K562 (cell line): ENCODE results near the gene ZNF791. TPM values are rescaled to one million over a fixed set of nuclear protein-coding genes. Genes with fewer than 3 reads are reported as not detected.

Source experiments
- ATAC-seq: fragments of 200-7000 bp; cut with Tn5 transposase; 3 replicates; pipeline ENCODE4 v1.9.1; 2020; ENCODE audit warnings: moderate library complexity
- BruUV-seq: library from RNA; stranded (reverse); fragments of 400-500 nt; replicated peaks from 2 replicates; lab custom pipeline; 2021; lab: Mats Ljungman, UMichigan
- CTCF ChIA-PET: fragments of 300-600 bp; formaldehyde crosslinking; extraction: SDS; loops from one replicate; lab custom pipeline; 2021; ENCODE audit warnings: low intra/inter-chr PET ratio; lab: Yijun Ruan, JAX
- POLR2A ChIA-PET: fragments of 300-600, 350-650 bp; sonication (Branson Sonifier 250); formaldehyde crosslinking; extraction: SDS; loops from one replicate; lab custom pipeline; 2021; ENCODE audit warnings: antibody characterized with exemption, inconsistent platforms; lab: Yijun Ruan, JAX
- DNase-seq, 4 experiments: peaks; one replicate each; pipeline versions ENCODE4 v3.0.0 to v3.0.0-alpha.2; 2011 to 2018; ENCODE audit warnings: low spot score in 3 of 4, mixed read lengths in 3 of 4; ENCODE audit errors: extremely low read depth in 1 of 4
- FAIRE-seq: peaks from 2 replicates; lab custom pipeline; 2011; peaks lifted over from hg19 to GRCh38; lab: Jason Lieb, UNC
- H2AFZ ChIP-seq: 2 replicates; pipeline ENCODE4 v1.6.0; 2011; ENCODE audit warnings: low read depth, low read length, control low read depth, inconsistent platforms
- H3K27ac ChIP-seq: fragments of 200-600 bp; 3 replicates; pipeline ENCODE4 v1.8.0; 2011; ENCODE audit warnings: low read depth, mild to moderate bottlenecking, control low read depth, inconsistent platforms, low read length, moderate library complexity, mixed read lengths; ENCODE audit errors: extremely low read depth
- H3K27me3 ChIP-seq, 2 experiments: fragments of 300-600 bp in 1 of 2; 2 replicates in 1 of 2; 3 replicates in 1 of 2; pipeline versions ENCODE4 v1.6.0 to v1.8.0; 2011; ENCODE audit warnings: inconsistent platforms in 2 of 2, low read length in 2 of 2, mild to moderate bottlenecking in 1 of 2, mixed read lengths in 1 of 2, moderate library complexity in 1 of 2; ENCODE audit not compliant: control insufficient read depth in 2 of 2, insufficient read depth in 2 of 2
- H3K36me3 ChIP-seq: fragments of 300-600 bp; 3 replicates; pipeline ENCODE4 v1.8.0; 2011; ENCODE audit warnings: mild to moderate bottlenecking, low read length, inconsistent platforms; ENCODE audit not compliant: control insufficient read depth, insufficient read depth
- H3K4me1 ChIP-seq, 2 experiments: fragments of 200-600 bp in 1 of 2; replicated peaks in 1 of 2; 2 replicates in 1 of 2; 3 replicates in 1 of 2; pipeline versions ENCODE4 v1.5.1 to v1.8.0; 2011; ENCODE audit warnings: inconsistent platforms in 2 of 2, low read length in 2 of 2, mild to moderate bottlenecking in 1 of 2, mixed read lengths in 1 of 2, moderate library complexity in 1 of 2; ENCODE audit not compliant: control insufficient read depth in 2 of 2, insufficient read depth in 2 of 2
- H3K4me2 ChIP-seq: 2 replicates; pipeline ENCODE4 v1.6.1; 2011; ENCODE audit warnings: low read length, control low read depth, inconsistent platforms, mixed read lengths; ENCODE audit not compliant: insufficient read depth
- H3K4me3 ChIP-seq: fragments of 200-600 bp; sonication (generic), shearing (Covaris generic); 2 replicates; pipeline ENCODE4 v1.5.1; 2016; ENCODE audit warnings: control low read depth, inconsistent platforms
- H3K79me2 ChIP-seq: fragments of 200-600 bp; 3 replicates; pipeline ENCODE4 v1.8.0; 2011; ENCODE audit warnings: low read length, inconsistent platforms; ENCODE audit not compliant: control insufficient read depth, insufficient read depth
- H3K9ac ChIP-seq, 2 experiments: 2 replicates each; pipeline versions ENCODE4 v1.6.0 to v1.6.1; 2011; ENCODE audit warnings: low read depth in 2 of 2, low read length in 2 of 2, control low read depth in 1 of 2, inconsistent platforms in 1 of 2, mild to moderate bottlenecking in 1 of 2, mixed read lengths in 1 of 2; ENCODE audit not compliant: insufficient read depth in 1 of 2
- H3K9me1 ChIP-seq: one replicate; pipeline ENCODE4 v1.6.0; 2011; ENCODE audit warnings: inconsistent platforms, mild to moderate bottlenecking, low read length, moderate library complexity; ENCODE audit not compliant: control insufficient read depth, insufficient read depth
- H3K9me3 ChIP-seq: replicated peaks from 2 replicates; pipeline ENCODE4 v1.5.1; 2011; ENCODE audit warnings: low read depth, low read length, inconsistent platforms; ENCODE audit not compliant: control insufficient read depth, insufficient read depth
- H4K20me1 ChIP-seq: replicated peaks from 2 replicates; pipeline ENCODE4 v1.6.1; 2011; ENCODE audit warnings: low read length, inconsistent platforms, mixed read lengths; ENCODE audit not compliant: control insufficient read depth, insufficient read depth
- ARID1B ChIP-seq: fragments of 450-650 bp; IDR thresholded peaks from 2 replicates; pipeline ENCODE4 v1.6.1; 2016; ENCODE audit warnings: antibody characterized with exemption, mild to moderate bottlenecking, inconsistent platforms
- ASH1L ChIP-seq: fragments of 450-650 bp; IDR thresholded peaks from 2 replicates; pipeline ENCODE4 v1.6.1; 2018; ENCODE audit warnings: borderline replicate concordance, mild to moderate bottlenecking, low read depth; ENCODE audit not compliant: partially characterized antibody
- C11orf30 ChIP-seq: fragments of 450-650 bp; IDR thresholded peaks from 2 replicates; pipeline ENCODE4 v1.6.1; 2016; ENCODE audit warnings: low read depth, mild to moderate bottlenecking
- CBFA2T3 ChIP-seq: fragments of 450-650 bp; IDR thresholded peaks from 2 replicates; pipeline ENCODE4 v1.6.1; 2017
- ETV1 ChIP-seq: fragments of 450-650 bp; conservative IDR thresholded peaks from 2 replicates; pipeline ENCODE4 v1.6.1; 2016; ENCODE audit warnings: missing genetic modification characterization, control low read depth, low read depth, missing compliant biosample characterization
- FOXP1 ChIP-seq: sonication (generic); formaldehyde crosslinking; IDR thresholded peaks from 2 replicates; pipeline ENCODE4 v1.8.0; 2022; ENCODE audit warnings: mild to moderate bottlenecking, missing genetic modification reagents
- JUN ChIP-seq, 2 experiments: sonication (generic) in 1 of 2; formaldehyde crosslinking in 1 of 2; IDR thresholded peaks; 2 replicates each; pipeline versions ENCODE4 v1.6.1 to v1.8.0; 2012 to 2022; ENCODE audit warnings: borderline replicate concordance in 2 of 2, mild to moderate bottlenecking in 2 of 2, improper control_type of control experiment in 1 of 2, low read depth in 1 of 2, low read length in 1 of 2, missing genetic modification reagents in 1 of 2
- MAFF ChIP-seq: IDR thresholded peaks from 2 replicates; pipeline ENCODE4 v1.6.1; 2012; ENCODE audit warnings: low read length, improper control_type of control experiment
- MAFK ChIP-seq: IDR thresholded peaks from 2 replicates; pipeline ENCODE4 v1.6.1; 2011; ENCODE audit warnings: low read length, improper control_type of control experiment
- MAZ ChIP-seq, 2 experiments: fragments of 450-650 bp in 1 of 2; sonication (generic) in 1 of 2; formaldehyde crosslinking; IDR thresholded peaks in 1 of 2; conservative IDR thresholded peaks in 1 of 2; 2 replicates each; pipeline versions ENCODE4 v1.4.0 to v1.5.0; 2020; ENCODE audit warnings: mild to moderate bottlenecking in 1 of 2, missing genetic modification reagents in 1 of 2
- NFIX ChIP-seq: fragments of 250-450 bp; sonication (Bioruptor Pico); IDR thresholded peaks from 2 replicates; pipeline ENCODE4 v1.4.0; 2020; ENCODE audit warnings: low read depth, mild to moderate bottlenecking, moderate library complexity
- NR1H2 ChIP-seq: sonication (generic); formaldehyde crosslinking; IDR thresholded peaks from 2 replicates; pipeline ENCODE4 v1.4.0; 2020; ENCODE audit warnings: mild to moderate bottlenecking, missing genetic modification reagents
- PML ChIP-seq: IDR thresholded peaks from 2 replicates; pipeline ENCODE4 v1.6.1; 2012; ENCODE audit warnings: low read length, inconsistent platforms
- RBFOX2 ChIP-seq: fragments of 200-400 bp; formaldehyde crosslinking; IDR thresholded peaks from 2 replicates; pipeline ENCODE4 v1.6.1; 2017; ENCODE audit warnings: low read depth, mild to moderate bottlenecking, low read length, moderate library complexity
- SIX5 ChIP-seq, 2 experiments: IDR thresholded peaks; 2 replicates each; pipeline ENCODE4 v1.6.1; 2011; ENCODE audit warnings: low read length in 2 of 2, borderline replicate concordance in 1 of 2, low read depth in 1 of 2, mild to moderate bottlenecking in 1 of 2, moderate library complexity in 1 of 2; ENCODE audit not compliant: insufficient read depth in 1 of 2
- SMAD1 ChIP-seq: fragments of 150-350 bp; IDR thresholded peaks from 2 replicates; pipeline ENCODE4 v1.6.1; 2014; ENCODE audit warnings: low read length, low read depth; ENCODE audit not compliant: partially characterized antibody
- SRSF3 ChIP-seq: fragments of 200-400 bp; formaldehyde crosslinking; IDR thresholded peaks from 2 replicates; pipeline ENCODE4 v1.6.1; 2016; ENCODE audit warnings: mild to moderate bottlenecking, low read length, moderate library complexity; ENCODE audit not compliant: insufficient read depth
- TAF7 ChIP-seq: fragments of 450-650 bp; IDR thresholded peaks from 2 replicates; pipeline ENCODE4 v1.6.1; 2016; ENCODE audit warnings: missing genetic modification characterization, missing compliant biosample characterization
- ZC3H8 ChIP-seq: fragments of 450-650 bp; IDR thresholded peaks from 2 replicates; pipeline ENCODE4 v1.6.1; 2017
- ZNF124 ChIP-seq: sonication (generic); formaldehyde crosslinking; IDR thresholded peaks from 2 replicates; pipeline ENCODE4 v1.8.1; 2022; ENCODE audit warnings: missing genetic modification reagents
- ZNF316 ChIP-seq: fragments of 450-650 bp; IDR thresholded peaks from 2 replicates; pipeline ENCODE4 v1.6.1; 2016
- ZNF384 ChIP-seq: IDR thresholded peaks from 2 replicates; pipeline ENCODE4 v1.6.1; 2012; ENCODE audit warnings: low read depth, low read length, improper control_type of control experiment
- ZNF707 ChIP-seq: fragments of 250-450 bp; sonication (Bioruptor Pico); conservative IDR thresholded peaks from 2 replicates; pipeline ENCODE4 v1.8.0; 2022; ENCODE audit warnings: inconsistent platforms, mild to moderate bottlenecking, moderate library complexity
- ZNF717 ChIP-seq: fragments of 250-450 bp; sonication (Bioruptor Pico); IDR thresholded peaks from 2 replicates; pipeline ENCODE4 v1.5.0; 2021
- WGBS: fragments of 100-300 bp; shearing (Covaris generic); methylation state at CpG from one replicate; pipeline ENCODE4 v1.1.6; 2016; ENCODE audit warnings: low coverage, mixed read lengths; ENCODE audit not compliant: insufficient coverage; ENCODE audit errors: missing lambda C conversion rate; 5-methylcytosine and 5-hydroxymethylcytosine counted together
- in situ Hi-C: fragments of 300-500 bp; cut with MboI; formaldehyde crosslinking; loops from 4 replicates; pipeline ENCODE4 v1.15.0; 2018; ENCODE audit warnings: inconsistent platforms, mixed read lengths
- intact Hi-C: fragments of 100-400 bp; cut with micrococcal nuclease; formaldehyde crosslinking; loops from 2 replicates; pipeline ENCODE4 v1.14.2; 2022
- polyA plus RNA-seq, 8 experiments: library from polyadenylated mRNA; depleted of rRNA in 4 of 8; stranded (reverse) in 5 of 8; unstranded in 3 of 8; fragments of >200 nt; fragmentation: Nextera tagmentation in 2 of 8; fragmentation: Illumina TruSeq in 1 of 8; extraction: Ambion mirVana in 2 of 8; extraction: Trizol in 1 of 8; gene quantifications; 2 replicates each; pipeline versions ENCODE4 v1.2.1 to v1.2.3, GENCODE V29; 2011 to 2014; ENCODE audit warnings: inconsistent platforms in 1 of 8, missing spikeins in 1 of 8
- total RNA-seq, 7 experiments: library from RNA; depleted of rRNA in 6 of 7; stranded (reverse); fragments of >200 nt in 6 of 7; fragmentation: Illumina TruSeq in 2 of 7; extraction: Trizol in 2 of 7; gene quantifications; 2 replicates each; pipeline versions ENCODE4 v1.2.1 to v1.2.3, GENCODE V29; 2011 to 2021; ENCODE audit warnings: low replicate concordance in 1 of 7
- TF ChIP-seq, protein P1 (sequence below): fragments of 250-450 bp; sonication (Bioruptor Pico); IDR thresholded peaks from 2 replicates; pipeline ENCODE4 v1.4.0; 2020; ENCODE audit warnings: mild to moderate bottlenecking, moderate library complexity

ZNF791 gene
- total and polyA plus RNA-seq, 9 of the 15 experiments (the other 6 are each of a cell fraction or from before 2014, with no cell fraction given): 7.8 to 22.7 (median 13.1) TPM

DNA sequence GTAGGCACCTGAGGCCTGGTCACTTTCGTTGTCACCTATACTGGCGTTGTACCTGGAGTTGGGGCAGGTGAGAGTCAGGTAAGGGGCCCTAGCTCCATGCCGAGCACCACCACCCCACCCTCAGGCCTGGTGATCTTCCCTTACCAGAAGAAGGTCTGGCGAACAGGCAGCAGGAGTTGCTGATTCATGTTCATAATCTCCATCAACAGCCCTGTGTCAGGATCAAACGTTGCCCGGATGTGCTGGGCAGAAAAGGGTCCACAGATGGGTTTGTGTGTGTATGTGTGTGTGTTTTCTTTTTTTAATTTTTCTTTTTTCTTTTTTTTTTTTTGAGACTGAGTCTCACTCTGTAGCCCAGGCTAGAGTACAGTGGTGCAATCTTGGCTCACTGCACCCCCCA lies 41.5 kb downstream of the ZNF791 start:
- Histone ChIP-seq H3K4me1 (peaks cover 4 to 25% of the 10 kb centered on the region in 2 experiments; a peak in 4 of 5 replicates), H3K36me3 (peaks cover 14% of the 10 kb centered on the region; the same call in 2 of the 3 replicates), H3K9me1 (no peaks in the 10 kb centered on the region), H3K4me3 (no peak overlapping the region), H4K20me1 (no peaks in the 10 kb centered on the region), H3K27me3 (no peaks in the 10 kb centered on the region), H3K9ac (0 out of 4 replicates have a peak overlapping the region, but pooled peaks of 1 of the 2 experiments have one; percentile 8), H2AFZ (no peak overlapping the region), H3K9me3 (no peaks in the 10 kb centered on the region), H3K27ac (peak overlapping the region; percentile 33; the same call in 1 of the 3 replicates), H3K79me2 (no peaks in the 10 kb centered on the region), H3K4me2 (no peak overlapping the region)
- no TSS peak for BruUV-seq
- intact Hi-C loops: no loop called here
- 28% methylated on average over 6 of the region's 6 CpGs for WGBS
- ATAC-seq: no peak
- peak in 2 of 4 experiments; percentile 22 to 24 for DNase-seq
- ChIA-PET CTCF (no interaction called here), POLR2A (no interaction called here)
- FAIRE-seq: peak; percentile 81
- in situ Hi-C loops: no loop called here
- TF ChIP-seq MAFK (0 out of 2 replicates have a peak, but pooled peaks have one; percentile 4), RBFOX2 (no peak), FOXP1 (no peak), SMAD1 (no peak), C11orf30 (peak; percentile 75), ZNF384 (no peak), TAF7 (no peak), ZNF316 (peak; percentile 72), ETV1 (tag) (no peak), ASH1L (no peak), ZNF717 (CRISPR knock-in tag) (no peak), ZNF124 (CRISPR knock-in tag) (no peak), MAZ (CRISPR knock-in tag; conservative IDR thresholded peaks at IDR 0.05 in 1 of 2, IDR thresholded peaks at IDR 0.05 in 1 of 2) (no peak), ZC3H8 (no peak), SIX5 (IDR thresholded peaks at IDR 0.05; ENCODE audit: borderline replicate concordance in 1 of 2, insufficient read depth in 1 of 2, low read depth in 1 of 2, low read length in 2 of 2) (no peak), PML (no peak), SRSF3 (no peak), NFIX (CRISPR knock-in tag) (no peak), ZNF707 (CRISPR knock-in tag) (no peak), MAFF (peak; percentile 6; the same call in 1 of the 2 replicates), CBFA2T3 (peak; percentile 48; the same call in 1 of the 2 replicates), JUN (IDR thresholded peaks at IDR 0.05; ENCODE audit: borderline replicate concordance, low read depth, low read length) (no peak), JUN (CRISPR knock-in tag; IDR thresholded peaks at IDR 0.05; ENCODE audit: borderline replicate concordance) (no peak), ARID1B (peak; percentile 34; the same call in 1 of the 2 replicates), NR1H2 (CRISPR knock-in tag) (no peak)
- TF ChIP-seq, protein P1, sequence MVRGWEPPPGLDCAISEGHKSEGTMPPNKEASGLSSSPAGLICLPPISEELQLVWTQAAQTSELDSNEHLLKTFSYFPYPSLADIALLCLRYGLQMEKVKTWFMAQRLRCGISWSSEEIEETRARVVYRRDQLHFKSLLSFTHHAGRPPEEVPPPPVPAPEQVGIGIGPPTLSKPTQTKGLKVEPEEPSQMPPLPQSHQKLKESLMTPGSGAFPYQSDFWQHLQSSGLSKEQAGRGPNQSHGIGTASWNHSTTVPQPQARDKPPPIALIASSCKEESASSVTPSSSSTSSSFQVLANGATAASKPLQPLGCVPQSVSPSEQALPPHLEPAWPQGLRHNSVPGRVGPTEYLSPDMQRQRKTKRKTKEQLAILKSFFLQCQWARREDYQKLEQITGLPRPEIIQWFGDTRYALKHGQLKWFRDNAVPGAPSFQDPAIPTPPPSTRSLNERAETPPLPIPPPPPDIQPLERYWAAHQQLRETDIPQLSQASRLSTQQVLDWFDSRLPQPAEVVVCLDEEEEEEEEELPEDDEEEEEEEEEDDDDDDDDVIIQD (CRISPR knock-in tag): no peak
